Calu3 (cell line): Measurements from ENCODE around the gene AGXT2. TPM values are rescaled to one million over a fixed set of nuclear protein-coding genes. Genes with fewer than 3 reads are reported as not detected.

Experiments
- BruUV-seq: library from RNA; stranded (reverse); fragments of 400-500 nt; replicated peaks from 2 replicates; lab custom pipeline; 2021; lab: Mats Ljungman, UMichigan
- CTCF ChIA-PET: fragments of 300-600 bp; sonication (Branson Sonifier 250); formaldehyde crosslinking; loops from one replicate; lab custom pipeline; 2022; ENCODE audit warnings: antibody characterized with exemption; lab: Charles Lee
- DNase-seq: peaks from one replicate; pipeline ENCODE4 v3.0.0; 2022
- H3K27ac Mint-ChIP-seq: one replicate; pipeline ENCODE4 v1.8.0; 2022; ENCODE audit warnings: mixed read lengths; ENCODE audit not compliant: unreplicated experiment
- H3K27me3 Mint-ChIP-seq: one replicate; pipeline ENCODE4 v1.8.0; 2022; ENCODE audit warnings: mixed read lengths; ENCODE audit not compliant: unreplicated experiment
- H3K36me3 Mint-ChIP-seq: one replicate; pipeline ENCODE4 v1.8.0; 2022; ENCODE audit warnings: mild to moderate bottlenecking, moderate library complexity, mixed read lengths; ENCODE audit not compliant: insufficient read depth, unreplicated experiment
- H3K4me1 Mint-ChIP-seq: one replicate; pipeline ENCODE4 v1.8.0; 2022; ENCODE audit warnings: mild to moderate bottlenecking, low read depth, mixed read lengths; ENCODE audit not compliant: unreplicated experiment
- H3K4me3 Mint-ChIP-seq: one replicate; pipeline ENCODE4 v1.8.0; 2022; ENCODE audit warnings: mild to moderate bottlenecking, low read depth, moderate library complexity, mixed read lengths; ENCODE audit not compliant: unreplicated experiment
- H3K9me3 Mint-ChIP-seq: one replicate; pipeline ENCODE4 v1.8.0; 2022; ENCODE audit warnings: low read depth, mixed read lengths; ENCODE audit not compliant: unreplicated experiment
- intact Hi-C: fragments of 100-400 bp; cut with micrococcal nuclease; formaldehyde crosslinking; loops from one replicate; pipeline ENCODE4 v1.10.0; 2022; ENCODE audit not compliant: unreplicated experiment
- total RNA-seq: library from RNA; stranded (reverse); gene quantifications from 2 replicates; pipeline ENCODE4 v1.2.3, GENCODE V29; 2022
- TF ChIP-seq, protein P1 (sequence below): fragments of 200-600 bp; IDR thresholded peaks from one replicate; pipeline ENCODE4 v1.8.0; 2022; ENCODE audit warnings: antibody characterized with exemption; ENCODE audit not compliant: unreplicated experiment

The AGXT2 gene
- total RNA-seq, 1 experiment from 2014 or later, result not detected

DNA sequence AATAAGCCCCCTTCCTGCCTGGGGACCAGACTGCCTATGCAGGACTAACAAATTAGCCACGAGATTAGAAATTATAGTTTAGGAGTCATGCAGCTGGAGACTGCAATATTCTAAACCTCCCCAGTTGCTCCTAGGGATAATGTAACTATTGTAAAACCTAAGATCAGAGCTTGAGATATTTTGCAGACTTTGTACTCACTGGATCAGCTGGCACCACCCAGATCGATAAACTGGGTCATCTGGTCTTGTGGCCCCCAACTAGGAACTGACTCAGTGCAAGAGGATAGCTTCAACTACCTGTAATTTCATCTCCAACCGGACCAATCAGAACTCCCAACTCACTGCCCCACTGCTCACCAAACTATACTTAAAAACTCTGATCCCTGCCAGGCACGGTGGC is 80.2 kb downstream of the AGXT2 start:
- CTCF ChIA-PET, result interaction anchor here (0.8 kb wide), 1 partner anchor 36 kb away, joined by 4 read pairs; no protein-coding TSS in a partner anchor
- Mint-ChIP-seq H3K9me3 (peaks cover 5% of the 10 kb centered on the region), H3K27ac (no peak overlapping the region), H3K36me3 (no peaks in the 10 kb centered on the region), H3K4me3 (no peak overlapping the region), H3K27me3 (no peaks in the 10 kb centered on the region), H3K4me1 (peaks cover 10% of the 10 kb centered on the region)
- peak; percentile 20 for DNase-seq
- intact Hi-C loops, result no loop called here
- TF ChIP-seq, protein P1, sequence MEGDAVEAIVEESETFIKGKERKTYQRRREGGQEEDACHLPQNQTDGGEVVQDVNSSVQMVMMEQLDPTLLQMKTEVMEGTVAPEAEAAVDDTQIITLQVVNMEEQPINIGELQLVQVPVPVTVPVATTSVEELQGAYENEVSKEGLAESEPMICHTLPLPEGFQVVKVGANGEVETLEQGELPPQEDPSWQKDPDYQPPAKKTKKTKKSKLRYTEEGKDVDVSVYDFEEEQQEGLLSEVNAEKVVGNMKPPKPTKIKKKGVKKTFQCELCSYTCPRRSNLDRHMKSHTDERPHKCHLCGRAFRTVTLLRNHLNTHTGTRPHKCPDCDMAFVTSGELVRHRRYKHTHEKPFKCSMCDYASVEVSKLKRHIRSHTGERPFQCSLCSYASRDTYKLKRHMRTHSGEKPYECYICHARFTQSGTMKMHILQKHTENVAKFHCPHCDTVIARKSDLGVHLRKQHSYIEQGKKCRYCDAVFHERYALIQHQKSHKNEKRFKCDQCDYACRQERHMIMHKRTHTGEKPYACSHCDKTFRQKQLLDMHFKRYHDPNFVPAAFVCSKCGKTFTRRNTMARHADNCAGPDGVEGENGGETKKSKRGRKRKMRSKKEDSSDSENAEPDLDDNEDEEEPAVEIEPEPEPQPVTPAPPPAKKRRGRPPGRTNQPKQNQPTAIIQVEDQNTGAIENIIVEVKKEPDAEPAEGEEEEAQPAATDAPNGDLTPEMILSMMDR, result no peak
- no TSS peak for BruUV-seq

DNA sequence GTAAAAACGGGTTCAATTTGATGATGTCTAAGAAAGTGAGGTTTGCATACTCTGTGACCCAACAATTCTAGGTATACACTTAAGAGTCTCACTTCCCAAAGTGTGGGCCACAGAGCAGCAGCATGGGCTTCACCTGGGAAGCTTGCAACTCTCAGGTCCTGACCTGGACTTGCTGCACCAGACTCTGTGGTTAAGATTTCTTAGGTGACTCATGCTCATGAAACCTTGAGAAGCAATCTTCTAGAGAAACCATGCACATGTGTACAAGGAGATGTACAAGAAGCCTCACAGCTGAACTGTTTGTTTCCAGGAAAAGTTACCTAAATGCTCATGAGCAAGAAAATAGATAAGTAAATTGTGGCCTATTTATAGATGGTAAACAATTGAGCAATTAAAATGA is 88.4 kb downstream of the AGXT2 start:
- DNase-seq, result no peak
- no TSS peak for BruUV-seq

DNA sequence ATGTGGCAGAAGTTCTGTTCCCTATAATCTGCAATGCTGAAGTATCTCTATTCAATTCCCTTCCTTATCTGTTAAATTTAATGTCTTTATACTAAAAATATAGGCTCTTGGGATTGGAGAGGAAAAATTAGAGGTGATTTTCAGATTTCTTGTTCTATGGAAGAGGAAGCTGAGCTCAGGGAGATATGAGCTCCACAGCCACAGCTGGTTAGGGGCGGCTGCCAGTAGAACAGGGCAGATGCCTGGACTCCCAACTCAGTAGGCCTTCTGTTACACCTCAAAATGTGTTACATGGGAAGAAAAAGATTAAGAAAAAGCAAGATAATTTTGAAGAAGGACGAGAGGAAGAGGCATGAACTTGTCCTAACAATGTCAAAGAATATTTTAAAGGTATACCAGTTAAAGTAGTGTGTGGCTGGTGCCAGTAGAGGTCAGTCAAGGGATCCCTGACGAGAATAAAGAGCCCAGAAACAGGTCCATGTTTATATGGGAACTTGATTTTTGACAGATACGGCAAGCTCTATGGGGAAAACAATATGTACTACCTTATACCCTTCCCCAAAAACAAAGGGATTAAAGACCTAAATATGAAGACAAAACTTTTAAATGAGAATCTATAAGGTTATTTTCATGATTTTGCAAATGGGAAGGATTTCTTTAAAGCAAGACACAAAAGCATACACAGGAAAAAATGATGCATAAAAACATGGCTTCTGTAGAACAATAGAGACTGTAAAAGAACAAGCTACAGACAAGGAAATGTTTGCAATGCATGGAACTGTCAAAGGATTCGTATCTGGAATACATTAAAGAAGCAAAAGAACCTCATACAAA is 89.7 kb downstream of the AGXT2 start:
- CTCF ChIA-PET, result interaction anchor here (1.1 to 2.9 kb wide), 2 partner anchors 29 to 45 kb away, joined by 4 to 20 read pairs; partner anchors contain the start of gene DNAJC21

More for the DNA sequence above, 88.4 kb downstream of the AGXT2 start:
- no peaks in the 10 kb centered on the region for H3K27me3 Mint-ChIP-seq
- no peak overlapping the region for H3K27ac Mint-ChIP-seq
- no peaks in the 10 kb centered on the region for H3K4me1 Mint-ChIP-seq
- CTCF ChIA-PET, result interaction anchor here (2.9 kb wide), 1 partner anchor 44 kb away, joined by 20 read pairs; no protein-coding TSS in a partner anchor
- no peaks in the 10 kb centered on the region for H3K9me3 Mint-ChIP-seq
- H3K36me3 Mint-ChIP-seq, result peaks cover 14% of the 10 kb centered on the region
- no peak overlapping the region for H3K4me3 Mint-ChIP-seq
- TF ChIP-seq, protein P1, result no peak
- intact Hi-C loops, result loop anchor here (10.0 kb wide), 1 partner anchor 245 kb away; no protein-coding TSS in a partner anchor

DNA sequence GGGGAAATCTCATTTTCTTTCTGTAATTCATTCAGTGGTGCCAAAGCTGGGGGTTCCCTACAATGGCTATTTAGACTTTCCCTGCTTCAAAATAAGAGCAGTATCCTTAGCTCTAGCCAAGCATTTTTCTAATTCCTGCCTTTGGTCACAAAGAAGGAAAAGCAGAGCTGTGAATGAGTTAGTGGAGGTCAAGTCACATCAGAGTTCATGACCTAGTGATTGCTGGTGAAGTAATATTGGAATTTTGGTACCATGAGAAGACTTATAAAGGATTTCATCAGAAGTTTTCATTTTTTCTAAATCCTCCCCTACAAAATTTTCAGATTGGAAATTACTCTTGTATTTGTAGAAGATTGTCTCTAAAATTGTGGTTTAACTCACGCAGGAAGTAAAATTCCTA is 90.4 kb downstream of the AGXT2 start:
- no peak for DNase-seq
- CTCF ChIA-PET, result interaction anchor here (1.1 to 2.9 kb wide), 2 partner anchors 28 to 46 kb away, joined by 4 to 20 read pairs; partner anchors contain the start of gene DNAJC21
- intact Hi-C loops, result loop anchor here (10.0 kb wide), 1 partner anchor 247 kb away; no protein-coding TSS in a partner anchor
- Mint-ChIP-seq H3K4me3 (no peak overlapping the region), H3K27me3 (no peaks in the 10 kb centered on the region), H3K27ac (no peak overlapping the region), H3K4me1 (no peaks in the 10 kb centered on the region), H3K9me3 (no peaks in the 10 kb centered on the region), H3K36me3 (peaks cover 16% of the 10 kb centered on the region)
- BruUV-seq, result no TSS peak
- TF ChIP-seq, protein P1, result no peak

More for the DNA sequence above, 89.7 kb downstream of the AGXT2 start:
- Mint-ChIP-seq H3K4me1 (no peaks in the 10 kb centered on the region), H3K36me3 (peaks cover 16% of the 10 kb centered on the region), H3K4me3 (no peak overlapping the region), H3K9me3 (no peaks in the 10 kb centered on the region), H3K27ac (peak overlapping the region; percentile 18), H3K27me3 (no peaks in the 10 kb centered on the region)
- intact Hi-C loops, result loop anchor here (1.0 to 10.0 kb wide), 2 partner anchors 45 to 247 kb away; no protein-coding TSS in a partner anchor
- no TSS peak for BruUV-seq
- DNase-seq, result peak; percentile 24
- TF ChIP-seq, protein P1, result no peak

Other genes starting within 250 kb of the AGXT2 start
- 0.54 and 0.76 TPM in 2 replicates for gene TTC23L, start 208.8 kb downstream of the AGXT2 start, total RNA-seq
- gene RAD1, start 132.4 kb downstream of the AGXT2 start, total RNA-seq, result 24.2 and 28.7 TPM in 2 replicates
- gene BRIX1, start 132.2 kb downstream of the AGXT2 start, total RNA-seq, result 47.0 and 51.1 TPM in 2 replicates
- 56.2 and 56.8 TPM in 2 replicates for gene DNAJC21, start 118.4 kb downstream of the AGXT2 start, total RNA-seq
- gene PRLR, start 182.5 kb upstream of the AGXT2 start, total RNA-seq, result 0.59 and 1.2 TPM in 2 replicates